Choroid plexus epithelial cell (primary cell): ENCODE results near the gene MRAP2.

Source experiments
- DNase-seq: peaks from one replicate; pipeline ENCODE4 v3.0.0-alpha.2; 2010; ENCODE audit warnings: low read depth
- H3K4me3 ChIP-seq: 2 replicates; pipeline ENCODE4 v1.5.1; 2011; ENCODE audit warnings: low read depth, mild to moderate bottlenecking, control low read depth, low read length, moderate library complexity
- TF ChIP-seq, protein P1 (sequence below): conservative IDR thresholded peaks from 2 replicates; pipeline ENCODE4 v1.5.1; 2011; ENCODE audit warnings: low read depth, mild to moderate bottlenecking, control low read depth, inconsistent platforms, low read length, moderate library complexity

MRAP2 gene

DNA sequence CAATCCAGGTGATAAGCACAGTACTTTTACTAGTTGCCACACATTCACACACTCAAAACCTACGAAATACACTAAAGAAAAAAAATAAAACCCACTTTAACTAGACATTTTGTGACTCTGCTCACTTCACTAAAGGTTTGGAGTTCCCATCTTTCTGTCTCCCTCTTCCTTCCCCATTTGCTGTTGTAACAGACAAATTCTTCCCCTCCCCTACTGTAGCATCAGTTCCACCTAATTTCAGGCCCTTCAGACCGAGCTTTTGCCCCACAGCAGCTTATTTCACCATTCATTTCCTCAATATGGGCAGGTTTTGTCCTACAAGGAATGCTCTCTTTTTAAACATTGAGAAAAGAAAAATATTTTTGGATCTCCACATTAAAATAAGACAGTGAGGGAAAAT is 31.3 kb upstream of the MRAP2 start:
- TF ChIP-seq, protein P1, sequence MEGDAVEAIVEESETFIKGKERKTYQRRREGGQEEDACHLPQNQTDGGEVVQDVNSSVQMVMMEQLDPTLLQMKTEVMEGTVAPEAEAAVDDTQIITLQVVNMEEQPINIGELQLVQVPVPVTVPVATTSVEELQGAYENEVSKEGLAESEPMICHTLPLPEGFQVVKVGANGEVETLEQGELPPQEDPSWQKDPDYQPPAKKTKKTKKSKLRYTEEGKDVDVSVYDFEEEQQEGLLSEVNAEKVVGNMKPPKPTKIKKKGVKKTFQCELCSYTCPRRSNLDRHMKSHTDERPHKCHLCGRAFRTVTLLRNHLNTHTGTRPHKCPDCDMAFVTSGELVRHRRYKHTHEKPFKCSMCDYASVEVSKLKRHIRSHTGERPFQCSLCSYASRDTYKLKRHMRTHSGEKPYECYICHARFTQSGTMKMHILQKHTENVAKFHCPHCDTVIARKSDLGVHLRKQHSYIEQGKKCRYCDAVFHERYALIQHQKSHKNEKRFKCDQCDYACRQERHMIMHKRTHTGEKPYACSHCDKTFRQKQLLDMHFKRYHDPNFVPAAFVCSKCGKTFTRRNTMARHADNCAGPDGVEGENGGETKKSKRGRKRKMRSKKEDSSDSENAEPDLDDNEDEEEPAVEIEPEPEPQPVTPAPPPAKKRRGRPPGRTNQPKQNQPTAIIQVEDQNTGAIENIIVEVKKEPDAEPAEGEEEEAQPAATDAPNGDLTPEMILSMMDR = no peak
- H3K4me3 ChIP-seq = no peak overlapping the region
- no peak for DNase-seq

DNA sequence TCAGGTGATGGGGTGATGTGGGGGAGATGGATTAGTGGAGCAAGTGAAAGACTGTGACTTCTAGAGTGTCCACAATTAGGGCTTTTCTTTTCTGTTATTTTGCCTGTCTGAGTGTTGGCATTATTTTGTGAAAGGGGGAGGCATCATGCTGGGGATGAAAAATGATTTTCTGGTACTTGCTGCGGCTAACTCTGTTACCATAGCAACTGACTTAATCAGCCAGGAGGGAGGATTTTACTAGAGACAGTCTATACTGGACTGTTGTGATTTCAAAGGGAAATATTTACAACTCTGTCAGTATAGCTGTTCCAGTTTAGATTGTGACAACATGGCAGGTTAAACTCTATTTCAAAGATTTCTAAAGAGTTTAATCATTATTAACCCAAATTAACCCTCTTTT is 30.4 kb upstream of the MRAP2 start:
- no peak overlapping the region for H3K4me3 ChIP-seq
- TF ChIP-seq, protein P1 = no peak
- DNase-seq = no peak

DNA sequence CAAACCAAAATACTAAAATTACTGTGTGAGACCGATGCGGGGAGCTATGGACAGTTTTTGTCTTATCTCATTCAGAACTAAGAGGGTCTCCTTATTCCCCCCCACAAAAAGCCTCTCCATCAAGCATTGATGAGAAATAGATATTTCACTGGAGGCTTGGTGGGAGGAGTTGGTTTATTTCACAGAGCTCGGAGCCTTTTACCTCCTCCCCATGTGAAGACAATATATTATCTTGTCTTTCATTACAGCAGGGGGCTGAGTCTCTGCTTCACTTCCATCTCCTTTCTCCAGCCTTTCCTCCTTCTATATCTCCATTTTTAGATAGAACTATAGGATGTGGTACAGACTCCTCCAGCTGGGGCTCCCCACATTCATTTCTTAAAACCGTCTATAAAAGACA is 29.9 kb upstream of the MRAP2 start:
- TF ChIP-seq, protein P1 = no peak
- no peak overlapping the region for H3K4me3 ChIP-seq
- DNase-seq = no peak

DNA sequence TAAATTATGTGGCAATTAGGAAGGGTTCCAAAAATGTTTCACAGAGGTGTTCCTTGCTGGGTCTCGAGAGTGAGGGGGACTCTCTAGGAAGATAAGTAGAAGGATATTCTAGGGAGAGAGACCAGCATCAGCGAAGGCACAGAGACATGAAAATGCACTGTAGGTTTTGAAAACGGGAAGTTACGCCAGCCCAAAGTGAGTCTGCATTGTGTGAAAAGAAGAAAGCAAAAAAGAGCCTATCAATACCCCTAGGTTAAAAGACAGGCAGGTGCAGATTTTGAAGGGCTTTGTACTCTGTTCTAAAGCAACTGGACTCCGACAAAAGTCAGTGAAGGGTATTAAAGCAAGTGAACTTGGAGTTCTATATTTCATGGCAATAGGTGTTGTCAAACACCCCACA is 25.7 kb upstream of the MRAP2 start:
- TF ChIP-seq, protein P1 = no peak
- H3K4me3 ChIP-seq = no peak overlapping the region
- DNase-seq = no peak

DNA sequence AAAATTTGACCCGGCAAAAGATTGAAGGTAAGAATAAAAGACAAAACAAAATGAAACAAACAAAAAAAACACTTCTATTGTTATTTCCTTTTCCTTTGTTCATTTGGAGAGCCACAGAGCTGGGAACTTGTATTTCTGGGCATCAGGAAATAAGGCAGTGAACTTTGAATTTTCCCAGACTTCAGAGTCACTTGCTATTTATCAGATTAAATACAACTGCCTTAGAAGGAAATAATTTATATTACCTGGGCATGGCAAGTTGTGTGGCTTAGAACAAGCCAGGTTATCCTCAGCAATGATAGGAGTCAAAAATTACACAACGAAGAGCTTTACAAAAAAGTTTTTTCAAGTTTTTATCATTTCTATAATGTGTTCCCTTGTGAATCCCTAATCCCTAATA is 20.2 kb upstream of the MRAP2 start:
- DNase-seq = no peak
- no peak overlapping the region for H3K4me3 ChIP-seq
- TF ChIP-seq, protein P1 = no peak

DNA sequence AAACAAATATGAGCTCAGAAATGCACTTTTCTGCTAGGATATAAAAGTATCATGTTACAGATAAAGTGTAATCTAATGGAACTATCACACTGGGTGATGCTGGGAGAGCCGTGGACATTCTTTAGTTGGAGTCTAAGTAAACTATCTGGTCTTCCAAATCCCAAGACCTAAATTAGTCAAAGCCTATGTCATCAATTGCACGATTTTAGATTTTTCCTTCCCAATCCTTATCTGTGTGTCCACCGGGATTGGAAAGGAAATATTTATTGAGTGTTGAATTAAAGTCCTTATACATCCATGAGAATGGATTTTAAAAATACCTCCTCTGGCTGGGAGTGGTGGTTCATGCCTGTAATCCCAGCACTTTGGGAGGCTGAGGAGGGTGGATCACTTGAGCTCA is 19.6 kb upstream of the MRAP2 start:
- no peak for DNase-seq
- TF ChIP-seq, protein P1 = no peak
- H3K4me3 ChIP-seq = no peak overlapping the region

DNA sequence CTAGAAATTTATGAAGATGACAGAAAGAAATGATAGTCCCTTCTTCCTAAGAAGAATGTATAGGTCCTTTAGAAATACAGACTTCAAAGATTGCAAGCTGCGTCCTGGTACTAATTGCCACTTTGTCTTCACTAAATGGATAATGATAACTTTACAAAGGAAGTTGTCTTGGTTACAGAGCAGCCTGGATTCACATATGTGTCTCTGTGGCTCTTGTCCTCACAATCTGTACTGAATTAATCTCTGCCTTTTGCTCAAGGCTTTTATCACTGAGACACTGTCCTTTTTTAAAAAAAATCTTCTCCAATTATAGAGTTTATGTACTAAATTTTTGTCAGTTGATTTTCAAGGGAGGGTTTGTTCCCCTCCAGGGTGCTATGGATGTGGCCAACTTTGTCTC is 17.5 kb upstream of the MRAP2 start:
- TF ChIP-seq, protein P1 = no peak
- no peak overlapping the region for H3K4me3 ChIP-seq
- no peak for DNase-seq
